Measurements from ENCODE around the gene LRP2. TPM values are rescaled to one million over a fixed set of nuclear protein-coding genes. Genes with fewer than 3 reads are reported as not detected.

Gene LRP2
- total RNA-seq, 4 donors from 2014 or later: not detected

GRCh38 chr2:169105476-169105875 lies 256.9 kb downstream of the LRP2 start:
- no peak for TF ChIP-seq CTCF (IDR thresholded peaks at IDR 0.05)
- WGBS, 2 donors: 52 to 65% methylated on average over 1 of the region's 1 CpG
- DNase-seq (ENCODE audit: low spot score in 2 of 2): no peak

GRCh38 chr2:169104848-169105247 lies 257.5 kb downstream of the LRP2 start:
- H3K36me3 ChIP-seq: no peaks in the 10 kb centered on the region
- TF ChIP-seq CTCF (IDR thresholded peaks at IDR 0.05): no peak
- no peak for TF ChIP-seq POLR2A (IDR thresholded peaks at IDR 0.05)
- TF ChIP-seq EP300 (IDR thresholded peaks at IDR 0.05): no peak
- peaks cover 0 to 3% (median 0%) of the 10 kb centered on the region in 4 donors for H3K4me1 ChIP-seq
- H3K27me3 ChIP-seq: no peaks in the 10 kb centered on the region
- no peaks in the 10 kb centered on the region for H3K9me3 ChIP-seq
- H3K27ac ChIP-seq: no peak overlapping the region
- 55 to 88% methylated on average over 1 of the region's 1 CpG for WGBS, 2 donors
- DNase-seq (ENCODE audit: low spot score in 2 of 2): no peak
- H3K4me3 ChIP-seq: no peak overlapping the region

More at GRCh38 chr2:169105476-169105875, 256.9 kb downstream of the LRP2 start:
- Histone ChIP-seq H3K27me3 (no peaks in the 10 kb centered on the region), H3K27ac (no peak overlapping the region), H3K9me3 (no peaks in the 10 kb centered on the region), H3K4me3 (no peak overlapping the region), H3K36me3 (no peaks in the 10 kb centered on the region), H3K4me1 (peaks cover 0 to 3% (median 0%) of the 10 kb centered on the region in 4 donors)

GRCh38 chr2:169095621-169096105 lies 266.7 kb downstream of the LRP2 start:
- no peak for DNase-seq (ENCODE audit: low spot score in 2 of 2)
- H3K27me3 ChIP-seq: no peaks in the 10 kb centered on the region
- H3K4me1 ChIP-seq: peaks cover 0 to 5% (median 2%) of the 10 kb centered on the region in 4 donors
- H3K36me3 ChIP-seq: no peaks in the 10 kb centered on the region
- TF ChIP-seq POLR2A (IDR thresholded peaks at IDR 0.05) (no peak), EP300 (IDR thresholded peaks at IDR 0.05) (no peak), CTCF (IDR thresholded peaks at IDR 0.05) (no peak)
- H3K9me3 ChIP-seq: no peaks in the 10 kb centered on the region
- no peak overlapping the region for H3K4me3 ChIP-seq
- H3K27ac ChIP-seq: no peak overlapping the region
- whole genome bisulfite sequencing, 2 donors: 60 to 67% methylated on average over 5 of the region's 5 CpGs

GRCh38 chr2:169094676-169095075 lies 267.7 kb downstream of the LRP2 start:
- no peaks in the 10 kb centered on the region for H3K36me3 ChIP-seq
- H3K27ac ChIP-seq: no peak overlapping the region
- H3K27me3 ChIP-seq: no peaks in the 10 kb centered on the region
- no peaks in the 10 kb centered on the region for H3K9me3 ChIP-seq
- TF ChIP-seq POLR2A (IDR thresholded peaks at IDR 0.05) (no peak), CTCF (IDR thresholded peaks at IDR 0.05) (no peak), EP300 (IDR thresholded peaks at IDR 0.05) (no peak)
- H3K4me3 ChIP-seq: no peak overlapping the region
- WGBS, 2 donors: 94 to 100% methylated on average over 1 of the region's 1 CpG
- peaks cover 0 to 5% (median 2%) of the 10 kb centered on the region in 4 donors for H3K4me1 ChIP-seq
- DNase-seq (ENCODE audit: low spot score in 2 of 2): no peak

GRCh38 chr2:169093535-169093934 lies 268.8 kb downstream of the LRP2 start:
- no peak overlapping the region for H3K27ac ChIP-seq
- no peak for DNase-seq (ENCODE audit: low spot score in 2 of 2)
- no peaks in the 10 kb centered on the region for H3K9me3 ChIP-seq
- no peak for TF ChIP-seq CTCF (IDR thresholded peaks at IDR 0.05)
- no peak for TF ChIP-seq EP300 (IDR thresholded peaks at IDR 0.05)
- TF ChIP-seq POLR2A (IDR thresholded peaks at IDR 0.05): no peak
- no peak overlapping the region for H3K4me3 ChIP-seq
- 14 to 27% methylated on average over 2 of the region's 2 CpGs for WGBS, 2 donors
- H3K36me3 ChIP-seq: no peaks in the 10 kb centered on the region
- peaks cover 0 to 5% (median 2%) of the 10 kb centered on the region in 4 donors for H3K4me1 ChIP-seq
- H3K27me3 ChIP-seq: no peaks in the 10 kb centered on the region
